Endothelial cell of umbilical vein (primary cell): ENCODE results near the gene FAM83F. TPM values are rescaled to one million over a fixed set of nuclear protein-coding genes. Genes with fewer than 3 reads are reported as not detected.

Experiments
- BruUV-seq: library from RNA; stranded (reverse); fragments of 400-500 nt; replicated peaks from 2 replicates; lab custom pipeline; 2021; lab: Mats Ljungman, UMichigan
- CTCF ChIA-PET: fragments of 300-600, 350-600 bp; sonication (Branson Sonifier 250); formaldehyde crosslinking; loops from one replicate; lab custom pipeline; 2021; ENCODE audit warnings: antibody characterized with exemption, inconsistent platforms; lab: Charles Lee
- POLR2A ChIA-PET: fragments of 300-600, 350-600 bp; sonication (Branson Sonifier 250); formaldehyde crosslinking; loops from one replicate; lab custom pipeline; 2021; ENCODE audit warnings: antibody characterized with exemption, inconsistent platforms; lab: Charles Lee
- DNase-seq: peaks from one replicate; pipeline ENCODE4 v3.0.0-alpha.2; 2011; ENCODE audit warnings: low read depth, low spot score
- FAIRE-seq: peaks from 2 replicates; lab custom pipeline; 2011; peaks lifted over from hg19 to GRCh38; lab: Jason Lieb, UNC
- H2AFZ ChIP-seq: 2 replicates; pipeline ENCODE4 v1.6.0; 2012; ENCODE audit warnings: low read depth, low read length, control low read depth, inconsistent platforms
- H3K27ac ChIP-seq: 2 replicates; pipeline ENCODE4 v1.5.1; 2011; ENCODE audit warnings: low read depth, mild to moderate bottlenecking, control low read depth, low read length, moderate library complexity; ENCODE audit not compliant: insufficient read depth
- H3K27me3 ChIP-seq, 2 experiments: 2 replicates each; pipeline versions ENCODE4 v1.6.0 to v1.6.1; 2011; ENCODE audit warnings: low read length in 2 of 2, mixed read lengths in 1 of 2; ENCODE audit not compliant: control insufficient read depth in 2 of 2, insufficient read depth in 2 of 2
- H3K36me3 ChIP-seq, 2 experiments: 2 replicates in 1 of 2; 3 replicates in 1 of 2; pipeline ENCODE4 v1.5.1; 2011; ENCODE audit warnings: low read length in 2 of 2, mild to moderate bottlenecking in 1 of 2, moderate library complexity in 1 of 2; ENCODE audit not compliant: control insufficient read depth in 2 of 2, insufficient read depth in 2 of 2; ENCODE audit errors: extremely low read depth in 1 of 2
- H3K4me1 ChIP-seq: 3 replicates; pipeline ENCODE4 v1.5.1; 2011; ENCODE audit warnings: mild to moderate bottlenecking, low read length; ENCODE audit not compliant: control insufficient read depth, insufficient read depth; ENCODE audit errors: extremely low read depth
- H3K4me2 ChIP-seq: 2 replicates; pipeline ENCODE4 v1.6.1; 2011; ENCODE audit warnings: low read length, control low read depth, mixed read lengths; ENCODE audit not compliant: insufficient read depth
- H3K4me3 ChIP-seq, 3 experiments: fragments of 200-600 bp in 1 of 3; sonication (generic), shearing (Covaris generic) in 1 of 3; replicated peaks in 1 of 3; 2 replicates each; pipeline ENCODE4 v1.5.1; 2011 to 2016; ENCODE audit warnings: control low read depth in 3 of 3, low read length in 3 of 3, mild to moderate bottlenecking in 2 of 3, inconsistent platforms in 1 of 3, low read depth in 1 of 3, moderate library complexity in 1 of 3; ENCODE audit not compliant: insufficient read depth in 1 of 3
- H3K79me2 ChIP-seq: 2 replicates; pipeline ENCODE4 v1.6.0; 2012; ENCODE audit warnings: low read length, inconsistent platforms; ENCODE audit not compliant: control insufficient read depth, insufficient read depth
- H3K9ac ChIP-seq: replicated peaks from 2 replicates; pipeline ENCODE3; 2011; ENCODE audit warnings: low read length, control low read depth; ENCODE audit not compliant: insufficient read depth; ENCODE audit errors: extremely low read depth
- H3K9me1 ChIP-seq: replicated peaks from 3 replicates; pipeline ENCODE4 v1.6.0; 2011; ENCODE audit warnings: mild to moderate bottlenecking, low read length; ENCODE audit not compliant: control insufficient read depth, insufficient read depth; ENCODE audit errors: extremely low read depth
- H3K9me3 ChIP-seq: replicated peaks from 2 replicates; pipeline ENCODE4 v1.5.1; 2012; ENCODE audit warnings: low read length, inconsistent platforms; ENCODE audit not compliant: control insufficient read depth, insufficient read depth
- H4K20me1 ChIP-seq: replicated peaks from 2 replicates; pipeline ENCODE3; 2011; ENCODE audit warnings: mild to moderate bottlenecking, low read length; ENCODE audit not compliant: control insufficient read depth, insufficient read depth; ENCODE audit errors: extremely low read depth
- FOS ChIP-seq: IDR thresholded peaks from 2 replicates; pipeline ENCODE4 v1.6.1; 2011; ENCODE audit warnings: mild to moderate bottlenecking, low read length, moderate library complexity, borderline replicate concordance; ENCODE audit not compliant: insufficient read depth
- dilution Hi-C: fragments of 300-500 bp; cut with MboI; formaldehyde crosslinking; loops from one replicate; pipeline ENCODE4 v1.15.0; 2019; ENCODE audit warnings: low sequenced_read_pairs; ENCODE audit not compliant: extremely low pct_ligation_motif_present
- intact Hi-C: fragments of 100-400 bp; cut with micrococcal nuclease; formaldehyde crosslinking; loops from one replicate; pipeline ENCODE4 v1.10.0; 2022
- polyA plus RNA-seq, 4 experiments: library from polyadenylated mRNA; depleted of rRNA in 3 of 4; stranded (reverse) in 3 of 4; unstranded in 1 of 4; fragments of >200 nt; gene quantifications; 2 replicates each; pipeline versions ENCODE4 v1.2.1 to v1.2.3, GENCODE V29; 2011 to 2012; ENCODE audit warnings: missing spikeins in 1 of 4
- total RNA-seq: library from RNA; stranded (reverse); gene quantifications from 2 replicates; pipeline ENCODE4 v1.2.3, GENCODE V29; 2021
- TF ChIP-seq, protein P1 (sequence below): IDR thresholded peaks from 2 replicates; pipeline ENCODE4 v1.6.1; 2011; ENCODE audit not compliant: insufficient read depth, insufficient read length

FAM83F gene
- total and polyA plus RNA-seq, 2 donors (not counting 3 experiments of a cell fraction or from before 2014, with no cell fraction given) = not detected

DNA sequence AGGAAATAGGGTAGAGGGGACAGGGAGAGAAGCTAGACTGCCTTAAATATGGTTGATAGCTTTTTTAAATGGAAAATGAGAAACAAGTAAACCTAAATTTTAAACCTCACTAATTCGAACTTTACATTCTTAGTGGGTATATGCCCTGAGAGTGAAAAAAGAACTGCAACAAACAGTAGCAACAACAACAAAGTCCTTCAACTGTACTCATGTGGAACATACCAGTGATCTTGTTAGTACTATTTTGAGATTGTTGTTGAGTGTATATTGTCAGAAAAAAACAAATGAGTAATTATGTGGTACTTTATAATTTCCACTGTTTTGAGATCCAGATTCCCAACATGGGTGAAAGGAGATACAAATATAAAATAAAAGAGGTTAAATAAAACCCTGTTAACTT, 94.1 kb downstream of the FAM83F start:
- intact Hi-C loops (no loop called here), dilution Hi-C loops (no loop called here)
- H3K27ac ChIP-seq = no peak overlapping the region
- FAIRE-seq (no peak), DNase-seq (no peak)
- H3K36me3 ChIP-seq = no peaks in the 10 kb centered on the region
- H3K4me2 ChIP-seq = no peak overlapping the region
- no TSS peak for BruUV-seq
- no peak overlapping the region for H2AFZ ChIP-seq
- no peak overlapping the region for H3K4me3 ChIP-seq
- H3K27me3 ChIP-seq = peaks cover 5 to 8% of the 10 kb centered on the region in 2 experiments
- CTCF ChIA-PET = interaction anchor here (0.7 to 1.5 kb wide), 3 partner anchors 10 to 54 kb away, joined by 3 to 5 read pairs (median 4); no protein-coding TSS in a partner anchor
- TF ChIP-seq, protein P1, sequence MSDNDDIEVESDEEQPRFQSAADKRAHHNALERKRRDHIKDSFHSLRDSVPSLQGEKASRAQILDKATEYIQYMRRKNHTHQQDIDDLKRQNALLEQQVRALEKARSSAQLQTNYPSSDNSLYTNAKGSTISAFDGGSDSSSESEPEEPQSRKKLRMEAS = no peak
- no peak for TF ChIP-seq FOS
- H3K9me1 ChIP-seq = no peaks in the 10 kb centered on the region
- POLR2A ChIA-PET = no interaction called here
- no peaks in the 10 kb centered on the region for H3K9me3 ChIP-seq
- no peaks in the 10 kb centered on the region for H3K4me1 ChIP-seq
- peaks cover 2% of the 10 kb centered on the region for H4K20me1 ChIP-seq
- H3K9ac ChIP-seq = no peak overlapping the region
- no peaks in the 10 kb centered on the region for H3K79me2 ChIP-seq

Other genes with a start within 250 kb of the FAM83F start
- gene ENTHD1, start 101.2 kb upstream of the FAM83F start, total RNA-seq = not detected in 2 replicates
- gene ENTHD1, start 101.2 kb upstream of the FAM83F start, polyA plus RNA-seq = not detected in 2 replicates
- gene GRAP2, start 93.9 kb upstream of the FAM83F start, total RNA-seq = not detected in 2 replicates
- 0.04 TPM in 1 of 2 replicates, not detected in the other for gene GRAP2, start 93.9 kb upstream of the FAM83F start, polyA plus RNA-seq
- not detected in 2 replicates for gene TMA7B, start 34.6 kb upstream of the FAM83F start, total RNA-seq
- gene TMA7B, start 34.6 kb upstream of the FAM83F start, polyA plus RNA-seq = not detected in 2 replicates
- gene TNRC6B, start 183.0 kb downstream of the FAM83F start, total RNA-seq = 33.3 and 37.2 TPM in 2 replicates
- gene TNRC6B, start 183.0 kb downstream of the FAM83F start, polyA plus RNA-seq = 8.5 and 10.6 TPM in 2 replicates